Measurements from ENCODE around the gene DPP10. TPM values are rescaled to one million over a fixed set of nuclear protein-coding genes. Genes with fewer than 3 reads are reported as not detected.

DPP10 gene
- total RNA-seq, 1 experiment from 2014 or later: not detected

DNA sequence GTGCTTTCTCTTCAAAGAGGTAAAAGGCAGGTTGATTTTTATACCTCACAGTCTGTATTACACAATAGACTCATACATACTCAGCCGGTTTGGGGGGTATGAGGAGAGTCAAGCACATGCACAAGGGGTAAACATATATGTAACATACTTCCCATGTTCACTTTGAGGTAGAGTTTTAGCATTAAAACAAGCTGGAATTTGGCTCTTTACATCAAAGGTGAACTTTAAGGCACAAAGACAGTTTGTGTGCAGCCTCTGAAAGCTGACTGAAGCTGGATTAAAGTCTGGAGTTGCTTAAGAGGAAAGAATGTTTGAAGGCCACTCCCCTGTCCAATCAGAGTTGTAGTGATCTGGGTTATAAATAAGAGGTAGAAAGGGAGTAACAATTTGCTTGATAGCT is 282.0 kb downstream of the DPP10 start:
- BruUV-seq (replicated peaks): no TSS peak
- Mint-ChIP-seq H3K9me3 (ENCODE audit: low read depth, unreplicated experiment) (peaks cover 11% of the 10 kb centered on the region), H3K27ac (ENCODE audit: unreplicated experiment) (no peak overlapping the region), H3K4me1 (ENCODE audit: low read depth, unreplicated experiment) (no peaks in the 10 kb centered on the region), H3K4me3 (ENCODE audit: low read depth, unreplicated experiment) (no peak overlapping the region), H3K36me3 (ENCODE audit: insufficient read depth, unreplicated experiment) (no peaks in the 10 kb centered on the region), H3K27me3 (ENCODE audit: unreplicated experiment) (no peaks in the 10 kb centered on the region)
- CTCF ChIA-PET: no interaction called here
- intact Hi-C loops (cut with micrococcal nuclease; ENCODE audit: unreplicated experiment): no loop called here
- no peak for DNase-seq
- TF ChIP-seq, protein P1, sequence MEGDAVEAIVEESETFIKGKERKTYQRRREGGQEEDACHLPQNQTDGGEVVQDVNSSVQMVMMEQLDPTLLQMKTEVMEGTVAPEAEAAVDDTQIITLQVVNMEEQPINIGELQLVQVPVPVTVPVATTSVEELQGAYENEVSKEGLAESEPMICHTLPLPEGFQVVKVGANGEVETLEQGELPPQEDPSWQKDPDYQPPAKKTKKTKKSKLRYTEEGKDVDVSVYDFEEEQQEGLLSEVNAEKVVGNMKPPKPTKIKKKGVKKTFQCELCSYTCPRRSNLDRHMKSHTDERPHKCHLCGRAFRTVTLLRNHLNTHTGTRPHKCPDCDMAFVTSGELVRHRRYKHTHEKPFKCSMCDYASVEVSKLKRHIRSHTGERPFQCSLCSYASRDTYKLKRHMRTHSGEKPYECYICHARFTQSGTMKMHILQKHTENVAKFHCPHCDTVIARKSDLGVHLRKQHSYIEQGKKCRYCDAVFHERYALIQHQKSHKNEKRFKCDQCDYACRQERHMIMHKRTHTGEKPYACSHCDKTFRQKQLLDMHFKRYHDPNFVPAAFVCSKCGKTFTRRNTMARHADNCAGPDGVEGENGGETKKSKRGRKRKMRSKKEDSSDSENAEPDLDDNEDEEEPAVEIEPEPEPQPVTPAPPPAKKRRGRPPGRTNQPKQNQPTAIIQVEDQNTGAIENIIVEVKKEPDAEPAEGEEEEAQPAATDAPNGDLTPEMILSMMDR (IDR thresholded peaks at IDR 0.05; ENCODE audit: unreplicated experiment): no peak

DNA sequence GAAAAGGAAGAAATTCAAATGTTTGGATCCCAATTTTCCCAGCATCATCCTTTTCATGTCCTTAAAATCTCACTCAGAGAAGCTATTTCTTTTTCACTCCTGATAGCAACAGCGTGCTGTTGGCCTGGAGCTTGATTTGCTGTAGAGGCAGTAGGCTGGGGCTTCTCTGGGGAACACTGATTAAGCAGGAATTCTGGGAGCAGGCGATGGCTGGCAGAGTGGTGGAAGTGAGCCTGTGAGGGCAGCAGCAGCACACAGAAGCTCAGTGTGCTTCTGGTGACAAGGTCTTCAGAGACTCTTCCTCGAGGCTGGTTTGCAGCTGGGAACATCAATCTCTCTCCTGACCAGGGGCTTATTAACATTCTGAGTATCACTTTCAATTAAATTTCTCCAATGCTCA is 284.6 kb downstream of the DPP10 start:
- BruUV-seq (replicated peaks): no TSS peak
- Mint-ChIP-seq H3K36me3 (ENCODE audit: insufficient read depth, unreplicated experiment) (no peaks in the 10 kb centered on the region), H3K4me1 (ENCODE audit: low read depth, unreplicated experiment) (no peaks in the 10 kb centered on the region), H3K27ac (ENCODE audit: unreplicated experiment) (no peak overlapping the region), H3K27me3 (ENCODE audit: unreplicated experiment) (no peaks in the 10 kb centered on the region), H3K9me3 (ENCODE audit: low read depth, unreplicated experiment) (peaks cover 18% of the 10 kb centered on the region), H3K4me3 (ENCODE audit: low read depth, unreplicated experiment) (no peak overlapping the region)
- intact Hi-C loops (cut with micrococcal nuclease; ENCODE audit: unreplicated experiment): loop anchor here (2.0 kb wide), 1 partner anchor 42 kb away; no protein-coding TSS in a partner anchor
- CTCF ChIA-PET: interaction anchor here (0.6 kb wide), 1 partner anchor 906 kb away, joined by 5 read pairs; no protein-coding TSS in a partner anchor
- TF ChIP-seq, protein P1 (IDR thresholded peaks at IDR 0.05; ENCODE audit: unreplicated experiment): no peak
- DNase-seq: no peak

DNA sequence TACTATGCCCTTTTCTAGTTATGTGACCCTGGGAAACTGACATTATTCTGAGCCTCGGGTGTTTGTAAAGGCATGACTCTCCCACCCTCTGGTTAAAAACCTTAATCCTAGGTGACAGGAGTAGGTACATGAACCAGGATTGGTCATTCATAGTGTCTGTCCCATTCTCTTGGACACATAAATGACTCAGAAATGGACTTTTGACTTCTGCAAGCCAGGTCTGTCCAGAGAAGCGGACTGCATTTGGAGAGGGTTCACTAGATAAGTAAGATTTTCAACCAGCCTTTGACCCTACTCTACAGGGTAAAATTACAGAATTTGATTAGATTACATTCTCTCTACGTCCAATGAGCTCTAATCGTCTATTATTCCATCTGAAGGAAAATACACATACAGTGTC is 285.9 kb downstream of the DPP10 start:
- Mint-ChIP-seq H3K27ac (ENCODE audit: unreplicated experiment) (no peak overlapping the region), H3K4me1 (ENCODE audit: low read depth, unreplicated experiment) (no peaks in the 10 kb centered on the region), H3K36me3 (ENCODE audit: insufficient read depth, unreplicated experiment) (no peaks in the 10 kb centered on the region), H3K27me3 (ENCODE audit: unreplicated experiment) (no peaks in the 10 kb centered on the region), H3K4me3 (ENCODE audit: low read depth, unreplicated experiment) (no peak overlapping the region), H3K9me3 (ENCODE audit: low read depth, unreplicated experiment) (peaks cover 21% of the 10 kb centered on the region)
- DNase-seq: no peak
- TF ChIP-seq, protein P1 (IDR thresholded peaks at IDR 0.05; ENCODE audit: unreplicated experiment): no peak
- intact Hi-C loops (cut with micrococcal nuclease; ENCODE audit: unreplicated experiment): no loop called here
- BruUV-seq (replicated peaks): no TSS peak
- CTCF ChIA-PET: no interaction called here

DNA sequence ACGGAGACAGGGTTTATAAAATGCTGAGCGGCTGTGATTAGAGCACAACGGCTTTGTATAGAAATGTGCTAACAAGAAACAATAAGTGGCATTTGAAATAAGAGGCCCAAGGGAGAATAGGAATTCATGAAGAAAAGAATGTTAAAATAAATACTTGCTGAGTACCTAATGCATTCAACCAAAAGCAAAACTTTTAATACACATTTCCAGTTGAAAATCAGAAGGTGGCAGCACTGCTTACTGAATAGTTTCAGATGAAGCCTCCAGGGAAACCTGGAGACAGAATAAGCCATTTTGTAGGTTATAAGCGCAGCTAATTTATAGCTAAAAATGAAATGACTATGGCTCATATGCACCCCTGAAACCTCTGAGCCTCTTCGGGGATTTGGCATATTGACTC is 286.6 kb downstream of the DPP10 start:
- intact Hi-C loops (cut with micrococcal nuclease; ENCODE audit: unreplicated experiment): no loop called here
- CTCF ChIA-PET: no interaction called here
- Mint-ChIP-seq H3K27ac (ENCODE audit: unreplicated experiment) (no peak overlapping the region), H3K27me3 (ENCODE audit: unreplicated experiment) (no peaks in the 10 kb centered on the region), H3K4me1 (ENCODE audit: low read depth, unreplicated experiment) (no peaks in the 10 kb centered on the region), H3K36me3 (ENCODE audit: insufficient read depth, unreplicated experiment) (no peaks in the 10 kb centered on the region), H3K9me3 (ENCODE audit: low read depth, unreplicated experiment) (peaks cover 19% of the 10 kb centered on the region), H3K4me3 (ENCODE audit: low read depth, unreplicated experiment) (no peak overlapping the region)
- TF ChIP-seq, protein P1 (IDR thresholded peaks at IDR 0.05; ENCODE audit: unreplicated experiment): no peak
- BruUV-seq (replicated peaks): no TSS peak
- no peak for DNase-seq
